ENCODE results near the gene PIK3C3. TPM values are rescaled to one million over a fixed set of nuclear protein-coding genes. Genes with fewer than 3 reads are reported as not detected.
A peak's percentile ranks its signal among the peaks of the same experiment; 100 is the strongest.
"Not testable (repeated sequence)": the region's sequence is repeated elsewhere in the genome, so short reads cannot be mapped to it uniquely, and the experiment has no call there.

Gene PIK3C3
- total and polyA plus RNA-seq, 5 experiments from 2014 or later, result 25.1 to 73.0 (median 38.8) TPM

GRCh38 chr18:42095732-42096377 lies 140.8 kb downstream of the PIK3C3 start:
- Mint-ChIP-seq H3K4me1 (no peaks in the 10 kb centered on the region), H3K9me3 (peaks cover 0 to 3% (median 0%) of the 10 kb centered on the region in 9 donors), H3K36me3 (peaks cover 0 to 5% (median 0%) of the 10 kb centered on the region in 3 donors), H3K27ac (no peak overlapping the region), H3K27me3 (peaks cover 0 to 3% (median 0%) of the 10 kb centered on the region in 5 donors), H3K4me3 (no peak overlapping the region)
- POLR2A ChIA-PET, result no interaction called here
- DNase-seq (no peak), ATAC-seq (no peak)

GRCh38 chr18:42100248-42100647 lies 145.2 kb downstream of the PIK3C3 start:
- POLR2A ChIA-PET, result no interaction called here
- Mint-ChIP-seq H3K27ac (no peak overlapping the region), H3K4me1 (no peaks in the 10 kb centered on the region)

GRCh38 chr18:42100911-42101310 lies 145.9 kb downstream of the PIK3C3 start:
- no peak for DNase-seq
- Mint-ChIP-seq H3K4me3 (no peak overlapping the region), H3K4me1 (no peaks in the 10 kb centered on the region), H3K9me3 (peaks cover 0 to 3% (median 0%) of the 10 kb centered on the region in 9 donors), H3K27me3 (peaks cover 0 to 3% (median 0%) of the 10 kb centered on the region in 5 donors), H3K27ac (no peak overlapping the region), H3K36me3 (no peaks in the 10 kb centered on the region)
- POLR2A ChIA-PET, result no interaction called here
- no peak for ATAC-seq

More at GRCh38 chr18:42100248-42100647, 145.2 kb downstream of the PIK3C3 start:
- no peak for DNase-seq
- Mint-ChIP-seq H3K27me3 (peaks cover 0 to 3% (median 0%) of the 10 kb centered on the region in 5 donors), H3K4me3 (no peak overlapping the region), H3K9me3 (peaks cover 0 to 3% (median 0%) of the 10 kb centered on the region in 9 donors), H3K36me3 (no peaks in the 10 kb centered on the region)
- ATAC-seq, result no peak

GRCh38 chr18:42105394-42105793 lies 150.4 kb downstream of the PIK3C3 start:
- Mint-ChIP-seq H3K36me3 (no peaks in the 10 kb centered on the region), H3K27ac (no peak overlapping the region), H3K4me1 (no peaks in the 10 kb centered on the region), H3K9me3 (no peaks in the 10 kb centered on the region), H3K4me3 (no peak overlapping the region), H3K27me3 (peaks cover 0 to 4% (median 0%) of the 10 kb centered on the region in 5 donors)
- POLR2A ChIA-PET, result no interaction called here
- no peak for DNase-seq
- ATAC-seq, result no peak

GRCh38 chr18:42106784-42107183 lies 151.8 kb downstream of the PIK3C3 start:
- Mint-ChIP-seq H3K27me3 (peaks cover 0 to 4% (median 0%) of the 10 kb centered on the region in 5 donors), H3K36me3 (no peaks in the 10 kb centered on the region), H3K9me3 (no peaks in the 10 kb centered on the region), H3K4me3 (no peak overlapping the region), H3K27ac (no peak overlapping the region), H3K4me1 (no peaks in the 10 kb centered on the region)
- POLR2A ChIA-PET, result no interaction called here
- no peak for DNase-seq
- ATAC-seq, result no peak

GRCh38 chr18:42107287-42107686 lies 152.3 kb downstream of the PIK3C3 start:
- POLR2A ChIA-PET, result no interaction called here

GRCh38 chr18:42107691-42108450 lies 152.8 kb downstream of the PIK3C3 start:
- Mint-ChIP-seq H3K4me3 (no peak overlapping the region), H3K4me1 (no peaks in the 10 kb centered on the region), H3K36me3 (no peaks in the 10 kb centered on the region), H3K9me3 (no peaks in the 10 kb centered on the region), H3K27ac (no peak overlapping the region), H3K27me3 (peaks cover 0 to 4% (median 0%) of the 10 kb centered on the region in 5 donors)
- no peak for DNase-seq
- POLR2A ChIA-PET, result no interaction called here
- ATAC-seq, result no peak

More at GRCh38 chr18:42107287-42107686, 152.3 kb downstream of the PIK3C3 start:
- ATAC-seq, result no peak
- Mint-ChIP-seq H3K36me3 (no peaks in the 10 kb centered on the region), H3K4me1 (no peaks in the 10 kb centered on the region), H3K9me3 (no peaks in the 10 kb centered on the region), H3K27me3 (peaks cover 0 to 4% (median 0%) of the 10 kb centered on the region in 5 donors), H3K4me3 (no peak overlapping the region), H3K27ac (no peak overlapping the region)
- DNase-seq, result no peak

- POLR2A ChIA-PET, result not testable (repeated sequence)
Observed at GRCh38 chr18:42112147-42112546, 157.1 kb downstream of the PIK3C3 start.

GRCh38 chr18:42112657-42113420 lies 157.8 kb downstream of the PIK3C3 start:
- ATAC-seq (no peak), DNase-seq (no peak)
- Mint-ChIP-seq H3K27ac (peak overlapping the region in 2 of 10 donors; percentile 22 to 44), H3K4me1 (peaks cover 1 to 13% (median 10%) of the 10 kb centered on the region in 4 donors), H3K4me3 (no peak overlapping the region), H3K36me3 (no peaks in the 10 kb centered on the region), H3K27me3 (peaks cover 0 to 5% (median 0%) of the 10 kb centered on the region in 5 donors), H3K9me3 (no peaks in the 10 kb centered on the region)
- POLR2A ChIA-PET, result no interaction called here

More at GRCh38 chr18:42112147-42112546, 157.1 kb downstream of the PIK3C3 start:
- not testable (repeated sequence) for H3K27ac Mint-ChIP-seq, H3K4me3 Mint-ChIP-seq, H3K9me3 Mint-ChIP-seq, DNase-seq, ATAC-seq, H3K36me3 Mint-ChIP-seq, H3K27me3 Mint-ChIP-seq
- peaks cover 1 to 13% (median 10%) of the 10 kb centered on the region in 4 donors for H3K4me1 Mint-ChIP-seq

GRCh38 chr18:42113529-42114191 lies 158.6 kb downstream of the PIK3C3 start:
- Mint-ChIP-seq H3K36me3 (no peaks in the 10 kb centered on the region), H3K27me3 (peaks cover 0 to 7% (median 2%) of the 10 kb centered on the region in 5 donors), H3K4me3 (peak overlapping the region in 1 of 10 donors; percentile 13), H3K4me1 (peaks cover 1 to 13% (median 10%) of the 10 kb centered on the region in 4 donors), H3K27ac (peak overlapping the region in 3 of 10 donors; percentile 22 to 48 (median 43)), H3K9me3 (no peaks in the 10 kb centered on the region)
- DNase-seq (peak in 1 of 10 donors; percentile 3), ATAC-seq (no peak)
- POLR2A ChIA-PET, result no interaction called here

- DNase-seq, result peak; percentile 9 to 71 (median 58)
- Mint-ChIP-seq H3K9me3 (no peaks in the 10 kb centered on the region), H3K27ac (peak overlapping the region in 3 of 10 donors; percentile 8 to 28 (median 23)), H3K27me3 (peaks cover 0 to 7% (median 2%) of the 10 kb centered on the region in 5 donors), H3K36me3 (no peaks in the 10 kb centered on the region), H3K4me3 (peak overlapping the region in 2 of 10 donors; percentile 15 to 25), H3K4me1 (peaks cover 1 to 13% (median 10%) of the 10 kb centered on the region in 4 donors)
- peak; percentile 74 to 77 for ATAC-seq
- POLR2A ChIA-PET, result no interaction called here
Observed at GRCh38 chr18:42114310-42114943, 159.4 kb downstream of the PIK3C3 start.

- Mint-ChIP-seq H3K4me1 (no peaks in the 10 kb centered on the region), H3K4me3 (no peak overlapping the region), H3K36me3 (peaks cover 0 to 3% (median 0%) of the 10 kb centered on the region in 3 donors), H3K27ac (no peak overlapping the region), H3K27me3 (peaks cover 0 to 15% (median 11%) of the 10 kb centered on the region in 5 donors), H3K9me3 (peaks cover 0 to 1% (median 0%) of the 10 kb centered on the region in 9 donors)
- POLR2A ChIA-PET, result no interaction called here
- no peak for ATAC-seq
- no peak for DNase-seq
Observed at GRCh38 chr18:42126586-42126985, 171.6 kb downstream of the PIK3C3 start.

Measured in naive thymus-derived CD8-positive, alpha-beta T cell (primary cell).